ENCODE data around the gene STAB2. TPM values are rescaled to one million over a fixed set of nuclear protein-coding genes. Genes with fewer than 3 reads are reported as not detected.

Gene STAB2
- total and polyA plus RNA-seq, 10 donors, result 9.7 to 320 (median 200) TPM

DNA sequence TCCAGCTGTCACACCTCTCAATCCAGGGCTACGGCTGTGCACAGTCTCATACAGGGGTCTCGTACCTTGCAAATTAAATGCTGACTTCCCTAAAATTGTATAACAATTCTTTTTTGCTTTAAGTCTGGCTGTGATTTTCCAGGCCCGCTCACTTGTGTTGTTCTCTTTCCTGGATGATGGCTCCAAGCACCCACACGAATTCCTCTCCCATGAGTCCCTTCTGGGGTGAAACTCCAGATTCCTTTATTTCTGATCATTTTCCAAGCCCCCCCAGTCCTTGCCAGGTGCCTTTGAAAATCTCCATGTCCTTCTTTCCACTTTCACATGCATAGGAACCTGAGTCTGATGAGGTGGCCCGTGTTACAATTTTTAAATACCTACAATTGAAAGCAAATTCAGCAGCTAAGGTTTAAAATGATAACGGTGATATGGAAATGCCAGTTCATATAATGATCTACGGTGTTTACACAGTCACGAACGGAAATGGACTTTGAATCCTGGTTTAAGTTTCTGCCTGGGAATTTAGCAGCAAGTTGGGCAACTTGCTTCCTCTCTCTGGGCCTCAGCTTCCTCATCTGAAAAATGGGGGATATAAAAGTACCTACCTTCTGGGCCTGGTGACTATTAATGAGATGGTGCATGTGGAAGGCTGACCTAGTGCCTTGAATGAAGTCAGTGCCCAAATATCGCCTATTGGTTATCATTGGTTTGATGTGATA lies 85.5 kb downstream of the STAB2 start:
- TF ChIP-seq POLR2A (IDR thresholded peaks at IDR 0.05) (no peak), POLR2AphosphoS5 (IDR thresholded peaks at IDR 0.05) (no peak)
- TF ChIP-seq, protein P1, sequence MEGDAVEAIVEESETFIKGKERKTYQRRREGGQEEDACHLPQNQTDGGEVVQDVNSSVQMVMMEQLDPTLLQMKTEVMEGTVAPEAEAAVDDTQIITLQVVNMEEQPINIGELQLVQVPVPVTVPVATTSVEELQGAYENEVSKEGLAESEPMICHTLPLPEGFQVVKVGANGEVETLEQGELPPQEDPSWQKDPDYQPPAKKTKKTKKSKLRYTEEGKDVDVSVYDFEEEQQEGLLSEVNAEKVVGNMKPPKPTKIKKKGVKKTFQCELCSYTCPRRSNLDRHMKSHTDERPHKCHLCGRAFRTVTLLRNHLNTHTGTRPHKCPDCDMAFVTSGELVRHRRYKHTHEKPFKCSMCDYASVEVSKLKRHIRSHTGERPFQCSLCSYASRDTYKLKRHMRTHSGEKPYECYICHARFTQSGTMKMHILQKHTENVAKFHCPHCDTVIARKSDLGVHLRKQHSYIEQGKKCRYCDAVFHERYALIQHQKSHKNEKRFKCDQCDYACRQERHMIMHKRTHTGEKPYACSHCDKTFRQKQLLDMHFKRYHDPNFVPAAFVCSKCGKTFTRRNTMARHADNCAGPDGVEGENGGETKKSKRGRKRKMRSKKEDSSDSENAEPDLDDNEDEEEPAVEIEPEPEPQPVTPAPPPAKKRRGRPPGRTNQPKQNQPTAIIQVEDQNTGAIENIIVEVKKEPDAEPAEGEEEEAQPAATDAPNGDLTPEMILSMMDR (IDR thresholded peaks at IDR 0.05 in 8 of 11, conservative IDR thresholded peaks at IDR 0.05 in 3 of 11), result no peak
- WGBS, 5 donors, result 82 to 90% (median 87%) methylated on average over 10 of the region's 10 CpGs
- peaks cover 0 to 5% (median 0%) of the 10 kb centered on the region in 7 donors for H3K27me3 ChIP-seq (replicated peaks in 1 of 7)
- H3K4me1 ChIP-seq, result peaks cover 0 to 10% (median 0%) of the 10 kb centered on the region in 6 donors
- no peaks in the 10 kb centered on the region for H3K9me3 ChIP-seq
- H3K36me3 ChIP-seq, result peaks cover 0 to 35% (median 0%) of the 10 kb centered on the region in 6 donors
- intact Hi-C loops (cut with DNase I; ENCODE audit: low total_unique reads), result no loop called here
- no peak for DNase-seq
- no peak overlapping the region for H3K4me3 ChIP-seq
- peak overlapping the region in 4 of 8 donors; percentile 14 to 39 (median 24) for H3K27ac ChIP-seq

DNA sequence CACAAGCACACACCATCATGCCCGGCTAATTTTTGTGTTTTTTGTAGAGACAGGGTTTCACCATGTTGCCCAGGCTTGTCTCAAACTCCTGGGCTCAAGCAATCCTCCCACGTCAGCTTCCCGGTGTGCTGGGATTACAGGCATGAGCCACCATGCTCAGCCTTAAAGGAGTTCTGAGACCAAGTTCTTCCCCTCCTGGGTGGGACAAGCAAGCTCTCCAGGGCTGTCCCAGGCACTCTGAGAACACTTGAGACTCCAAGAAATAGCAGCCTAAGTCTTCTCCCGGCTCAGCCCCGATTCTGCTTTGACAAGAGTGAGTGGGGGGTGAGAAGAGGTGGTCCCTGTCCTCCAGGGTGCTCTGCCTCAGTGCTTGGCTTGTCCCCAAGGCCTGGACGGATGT lies 86.4 kb downstream of the STAB2 start:
- H3K4me1 ChIP-seq, result peaks cover 0 to 10% (median 0%) of the 10 kb centered on the region in 6 donors
- no peak overlapping the region for H3K4me3 ChIP-seq
- H3K9me3 ChIP-seq, result no peaks in the 10 kb centered on the region
- WGBS, 5 donors, result 77 to 91% (median 89%) methylated on average over 6 of the region's 6 CpGs
- peaks cover 0 to 33% (median 0%) of the 10 kb centered on the region in 6 donors for H3K36me3 ChIP-seq
- no peak overlapping the region for H3K27ac ChIP-seq
- peaks cover 0 to 6% (median 0%) of the 10 kb centered on the region in 7 donors for H3K27me3 ChIP-seq (replicated peaks in 1 of 7)
- DNase-seq, result no peak
- intact Hi-C loops (cut with DNase I; ENCODE audit: low total_unique reads), result no loop called here
- TF ChIP-seq POLR2A (IDR thresholded peaks at IDR 0.05) (no peak), POLR2AphosphoS5 (IDR thresholded peaks at IDR 0.05) (no peak)
- TF ChIP-seq, protein P1 (IDR thresholded peaks at IDR 0.05 in 8 of 11, conservative IDR thresholded peaks at IDR 0.05 in 3 of 11), result no peak

DNA sequence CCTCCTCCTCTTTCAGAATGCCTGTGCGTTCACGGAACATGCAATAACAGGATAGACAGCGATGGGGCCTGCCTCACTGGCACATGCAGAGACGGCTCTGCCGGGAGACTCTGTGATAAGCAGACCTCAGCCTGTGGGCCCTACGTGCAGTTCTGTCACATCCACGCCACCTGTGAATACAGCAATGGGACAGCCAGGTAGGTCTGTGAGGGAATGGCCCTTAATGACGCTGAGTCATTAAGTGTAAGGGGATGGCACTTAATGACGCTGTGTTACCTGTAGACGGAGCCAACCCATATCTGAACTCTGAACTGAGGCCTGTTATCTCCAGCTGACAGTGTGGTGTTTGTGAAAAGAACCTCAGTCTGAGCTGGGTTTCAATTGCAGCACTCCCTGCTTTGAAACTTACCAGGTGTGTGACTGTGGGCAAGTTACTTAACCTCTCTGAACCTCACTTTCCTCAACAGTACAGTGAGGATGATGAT lies 86.9 kb downstream of the STAB2 start:
- no peak overlapping the region for H3K27ac ChIP-seq
- no peaks in the 10 kb centered on the region for H3K9me3 ChIP-seq
- peaks cover 0 to 10% (median 0%) of the 10 kb centered on the region in 6 donors for H3K4me1 ChIP-seq
- WGBS, 5 donors, result 87 to 96% (median 89%) methylated on average over 8 to 10 of the region's 10 CpGs
- intact Hi-C loops (cut with DNase I; ENCODE audit: low total_unique reads), result no loop called here
- TF ChIP-seq POLR2A (IDR thresholded peaks at IDR 0.05) (no peak), POLR2AphosphoS5 (IDR thresholded peaks at IDR 0.05) (peak in 1 of 3 donors; percentile 27)
- TF ChIP-seq, protein P1 (IDR thresholded peaks at IDR 0.05 in 8 of 11, conservative IDR thresholded peaks at IDR 0.05 in 3 of 11), result no peak
- H3K27me3 ChIP-seq (replicated peaks in 1 of 7), result peaks cover 0 to 10% (median 0%) of the 10 kb centered on the region in 7 donors
- H3K4me3 ChIP-seq, result no peak overlapping the region
- H3K36me3 ChIP-seq, result peaks cover 0 to 32% (median 0%) of the 10 kb centered on the region in 6 donors
- no peak for DNase-seq

DNA sequence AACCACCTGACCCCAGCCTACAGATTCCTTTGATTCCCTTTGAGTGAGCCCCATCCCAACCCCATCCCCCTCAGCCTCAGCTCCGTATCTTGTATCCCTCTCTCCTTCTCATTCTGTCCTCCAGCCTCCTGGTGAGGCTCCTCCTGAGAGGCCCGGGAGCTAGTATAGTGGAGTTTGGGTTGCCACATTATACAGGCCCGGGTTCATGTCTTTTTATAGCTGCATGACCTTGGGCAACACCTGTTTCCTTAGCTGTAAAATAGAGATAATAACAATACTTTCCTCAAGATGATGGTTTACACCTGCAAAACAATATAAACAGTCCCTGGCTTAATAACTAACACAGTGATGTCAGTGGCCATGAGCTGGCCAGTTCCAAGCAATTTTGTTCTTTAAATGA lies 89.8 kb downstream of the STAB2 start:
- peak overlapping the region in 2 of 8 donors; percentile 9 to 22 for H3K27ac ChIP-seq
- peaks cover 0 to 29% (median 6%) of the 10 kb centered on the region in 6 donors for H3K4me1 ChIP-seq
- H3K27me3 ChIP-seq (replicated peaks in 1 of 7), result peaks cover 0 to 10% (median 0%) of the 10 kb centered on the region in 7 donors
- no peak for DNase-seq
- TF ChIP-seq POLR2A (IDR thresholded peaks at IDR 0.05), result no peak
- TF ChIP-seq, protein P1 (IDR thresholded peaks at IDR 0.05 in 8 of 11, conservative IDR thresholded peaks at IDR 0.05 in 3 of 11), result no peak
- TF ChIP-seq POLR2AphosphoS5 (IDR thresholded peaks at IDR 0.05), result no peak
- intact Hi-C loops (cut with DNase I; ENCODE audit: low total_unique reads), result no loop called here
- H3K9me3 ChIP-seq, result no peaks in the 10 kb centered on the region
- 52 to 60% (median 53%) methylated on average over 3 of the region's 3 CpGs for WGBS, 5 donors
- H3K36me3 ChIP-seq, result peaks cover 0 to 13% (median 0%) of the 10 kb centered on the region in 6 donors
- no peak overlapping the region for H3K4me3 ChIP-seq
